Smooth muscle cell (in vitro differentiated cells): ENCODE measurements around the gene TMEM123. TPM values are rescaled to one million over a fixed set of nuclear protein-coding genes. Genes with fewer than 3 reads are reported as not detected.

Source experiments
- DNase-seq: peaks from one replicate; lab custom pipeline; 2025; ENCODE audit not compliant: unreplicated experiment; lab: John Stamatoyannopoulos, UW
- H2AFZ ChIP-seq: fragments of 200-600 bp; sonication (generic); 2 replicates; pipeline ENCODE4 v1.6.0; 2016; ENCODE audit warnings: antibody characterized with exemption, low read depth, mild to moderate bottlenecking
- H3F3A ChIP-seq: fragments of 200-600 bp; sonication (generic); 2 replicates; pipeline ENCODE4 v1.6.0; 2017; ENCODE audit warnings: antibody characterized with exemption, low read depth
- H3K27ac ChIP-seq: fragments of 200-600 bp; sonication (generic); 2 replicates; pipeline ENCODE4 v1.5.1; 2016; ENCODE audit warnings: low read depth, mild to moderate bottlenecking
- H3K27me3 ChIP-seq: fragments of 200-600 bp; sonication (generic); 2 replicates; pipeline ENCODE4 v1.6.1; 2016; ENCODE audit warnings: low read depth, mild to moderate bottlenecking
- H3K36me3 ChIP-seq: fragments of 200-600 bp; sonication (generic); 2 replicates; pipeline ENCODE4 v1.5.1; 2016; ENCODE audit warnings: low read depth
- H3K4me1 ChIP-seq: fragments of 200-600 bp; sonication (generic); 2 replicates; pipeline ENCODE4 v1.5.1; 2016; ENCODE audit warnings: low read depth
- H3K4me2 ChIP-seq: fragments of 200-600 bp; sonication (generic); 2 replicates; pipeline ENCODE4 v1.6.0; 2016; ENCODE audit warnings: mild to moderate bottlenecking
- H3K4me3 ChIP-seq: fragments of 200-600 bp; sonication (generic); 2 replicates; pipeline ENCODE4 v1.5.1; 2016; ENCODE audit warnings: mild to moderate bottlenecking
- H3K79me2 ChIP-seq: fragments of 200-600 bp; sonication (generic); 2 replicates; pipeline ENCODE4 v1.6.0; 2016; ENCODE audit warnings: low read depth, mild to moderate bottlenecking
- H3K9ac ChIP-seq: fragments of 200-600 bp; sonication (generic); 2 replicates; pipeline ENCODE4 v1.6.0; 2016; ENCODE audit warnings: low read depth
- H3K9me3 ChIP-seq: fragments of 200-600 bp; sonication (generic); replicated peaks from 2 replicates; pipeline ENCODE4 v1.5.1; 2016; ENCODE audit warnings: low read depth
- H4K20me1 ChIP-seq: fragments of 200-600 bp; sonication (generic); 2 replicates; pipeline ENCODE4 v1.6.0; 2016; ENCODE audit warnings: low read depth
- CTCF ChIP-seq: fragments of 200-600 bp; sonication (generic); IDR thresholded peaks from 2 replicates; pipeline ENCODE4 v1.5.1; 2017; ENCODE audit warnings: borderline replicate concordance, mild to moderate bottlenecking, antibody characterized with exemption; ENCODE audit not compliant: insufficient read depth, poor library complexity, severe bottlenecking
- WGBS: methylation state at CpG from one replicate; pipeline ENCODE4 v1.1.7; 2016; ENCODE audit warnings: low lambda C conversion rate; 5-methylcytosine and 5-hydroxymethylcytosine counted together
- polyA plus RNA-seq: library from polyadenylated mRNA; unstranded; fragments of >200 nt; fragmentation: Nextera tagmentation; extraction: Ambion mirVana; gene quantifications from 2 replicates; pipeline ENCODE4 v1.2.1, GENCODE V29; 2016
- total RNA-seq: library from RNA; depleted of rRNA; stranded (reverse); fragments of >200 nt; gene quantifications from 2 replicates; pipeline ENCODE4 v1.2.3, GENCODE V29; 2014

Gene TMEM123
- total and polyA plus RNA-seq, 2 experiments from 2014 or later, result 38.8 to 78.8 TPM

GRCh38 chr11:102391549-102392237 lies 60.9 kb downstream of the TMEM123 start:
- Histone ChIP-seq H3K27ac (no peak overlapping the region), H4K20me1 (peaks cover 46% of the 10 kb centered on the region), H3K4me3 (no peak overlapping the region), H3K27me3 (no peaks in the 10 kb centered on the region), H3F3A (no peaks in the 10 kb centered on the region), H3K4me1 (no peaks in the 10 kb centered on the region), H2AFZ (no peak overlapping the region), H3K79me2 (peaks cover 8% of the 10 kb centered on the region), H3K36me3 (no peaks in the 10 kb centered on the region), H3K9me3 (no peaks in the 10 kb centered on the region), H3K4me2 (no peak overlapping the region), H3K9ac (no peak overlapping the region)
- 87% methylated on average over 4 of the region's 4 CpGs for WGBS
- TF ChIP-seq CTCF, result no peak
- no peak for DNase-seq

- H3K4me3 ChIP-seq, result no peak overlapping the region
- no peak overlapping the region for H2AFZ ChIP-seq
- H3K9me3 ChIP-seq, result no peaks in the 10 kb centered on the region
- H3K4me2 ChIP-seq, result no peak overlapping the region
- no peak for DNase-seq
- no peaks in the 10 kb centered on the region for H3F3A ChIP-seq
- H4K20me1 ChIP-seq, result peaks cover 46% of the 10 kb centered on the region
- WGBS, result 70% methylated on average over 12 of the region's 12 CpGs
- TF ChIP-seq CTCF, result peak; percentile 77
- H3K9ac ChIP-seq, result no peak overlapping the region
- H3K36me3 ChIP-seq, result no peaks in the 10 kb centered on the region
- H3K27me3 ChIP-seq, result no peaks in the 10 kb centered on the region
- peaks cover 8% of the 10 kb centered on the region for H3K79me2 ChIP-seq
- no peaks in the 10 kb centered on the region for H3K4me1 ChIP-seq
- H3K27ac ChIP-seq, result no peak overlapping the region
Observed at GRCh38 chr11:102390667-102391465, 61.7 kb downstream of the TMEM123 start.

- TF ChIP-seq CTCF, result no peak
- Histone ChIP-seq H3K4me1 (no peaks in the 10 kb centered on the region), H3K27ac (no peak overlapping the region), H3K9me3 (no peaks in the 10 kb centered on the region), H3K27me3 (no peaks in the 10 kb centered on the region), H2AFZ (no peak overlapping the region), H3F3A (no peaks in the 10 kb centered on the region), H3K4me2 (no peak overlapping the region), H3K9ac (no peak overlapping the region), H3K4me3 (no peak overlapping the region), H4K20me1 (peaks cover 41% of the 10 kb centered on the region), H3K79me2 (peaks cover 3% of the 10 kb centered on the region), H3K36me3 (no peaks in the 10 kb centered on the region)
- no peak for DNase-seq
- WGBS, result 82% methylated on average over 4 of the region's 4 CpGs
Observed at GRCh38 chr11:102389253-102389652, 63.3 kb downstream of the TMEM123 start.
